ENCODE results near the gene DDOST.

The DDOST gene

DNA sequence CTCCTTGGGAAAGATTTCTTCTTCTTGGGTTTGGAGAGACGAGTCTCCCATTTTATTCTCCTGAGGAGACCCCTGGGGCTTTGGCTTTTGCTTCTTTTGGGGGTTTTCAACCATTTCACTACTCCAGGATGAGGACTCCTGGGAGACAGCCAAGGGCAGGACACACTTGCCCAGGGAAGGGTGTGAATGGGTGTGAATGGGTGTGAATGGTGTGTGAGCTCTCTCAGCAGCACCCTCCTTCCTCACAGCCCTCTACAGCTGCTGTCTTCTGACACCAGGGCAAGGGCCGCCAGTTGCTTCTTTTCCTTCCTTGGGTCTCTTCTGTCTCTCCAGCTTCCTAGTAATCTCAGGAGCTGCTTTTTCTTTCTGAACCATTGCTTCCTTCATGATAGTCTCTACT, 32.5 kb upstream of the DDOST start:
- POLR2A ChIA-PET (ENCODE audit: low non-redundant PET), result no interaction called here
- DNase-seq (ENCODE audit: low spot score), result no peak
- no peak for TF ChIP-seq CTCF (conservative IDR thresholded peaks at IDR 0.05; ENCODE audit: low read depth)
- CTCF ChIA-PET, result no interaction called here
- no peak overlapping the region for H3K27ac ChIP-seq

DNA sequence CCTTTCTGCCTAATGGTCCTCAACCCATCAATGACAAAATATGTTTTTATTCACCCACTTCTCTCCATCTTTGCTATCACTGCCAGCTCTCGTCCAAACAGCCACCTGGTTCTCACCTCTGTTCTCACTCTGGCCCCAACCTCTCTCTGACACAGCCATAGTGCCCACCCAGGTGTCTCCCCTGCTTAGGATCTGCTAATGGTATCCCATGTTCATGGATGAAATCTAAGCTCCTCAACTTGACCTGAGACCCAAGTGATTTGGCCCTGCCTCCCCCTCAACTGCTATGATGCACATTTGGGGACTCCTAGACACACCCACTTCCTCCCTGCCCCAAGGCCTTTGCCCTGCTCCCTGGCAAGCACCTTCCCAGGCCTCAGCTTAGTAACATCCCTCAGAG, 30.7 kb upstream of the DDOST start:
- H3K27ac ChIP-seq, result no peak overlapping the region
- POLR2A ChIA-PET (ENCODE audit: low non-redundant PET), result no interaction called here
- no peak for TF ChIP-seq CTCF (conservative IDR thresholded peaks at IDR 0.05; ENCODE audit: low read depth)
- no peak for DNase-seq (ENCODE audit: low spot score)
- CTCF ChIA-PET, result interaction anchor here (0.5 to 1.4 kb wide), 3 partner anchors 23 to 503 kb away, joined by 3 to 4 read pairs (median 3); no protein-coding TSS in a partner anchor

DNA sequence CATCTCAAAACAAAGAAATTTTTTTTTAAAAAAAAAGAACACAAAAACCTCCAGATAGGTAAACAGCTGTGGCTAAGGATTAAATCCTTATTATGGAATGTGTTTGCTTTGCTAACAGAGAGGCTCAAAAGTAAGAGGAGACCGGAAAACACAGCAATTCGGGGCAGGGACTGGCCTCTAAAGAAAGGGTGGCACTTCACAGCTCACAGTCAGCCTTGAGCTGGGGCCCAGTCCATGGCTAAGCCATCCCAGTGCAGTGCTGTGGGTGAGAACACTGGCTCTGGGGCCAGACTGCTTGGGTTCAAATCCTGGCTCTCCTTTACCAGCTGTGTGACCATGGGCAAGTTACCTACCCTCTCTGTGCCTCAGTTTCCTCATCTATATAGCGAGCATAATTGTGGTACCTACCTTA, 28.5 kb upstream of the DDOST start:
- DNase-seq (ENCODE audit: low spot score), result no peak
- CTCF ChIA-PET, result interaction anchor here (0.5 kb wide), 1 partner anchor 20 kb away, joined by 3 read pairs; no protein-coding TSS in a partner anchor

DNA sequence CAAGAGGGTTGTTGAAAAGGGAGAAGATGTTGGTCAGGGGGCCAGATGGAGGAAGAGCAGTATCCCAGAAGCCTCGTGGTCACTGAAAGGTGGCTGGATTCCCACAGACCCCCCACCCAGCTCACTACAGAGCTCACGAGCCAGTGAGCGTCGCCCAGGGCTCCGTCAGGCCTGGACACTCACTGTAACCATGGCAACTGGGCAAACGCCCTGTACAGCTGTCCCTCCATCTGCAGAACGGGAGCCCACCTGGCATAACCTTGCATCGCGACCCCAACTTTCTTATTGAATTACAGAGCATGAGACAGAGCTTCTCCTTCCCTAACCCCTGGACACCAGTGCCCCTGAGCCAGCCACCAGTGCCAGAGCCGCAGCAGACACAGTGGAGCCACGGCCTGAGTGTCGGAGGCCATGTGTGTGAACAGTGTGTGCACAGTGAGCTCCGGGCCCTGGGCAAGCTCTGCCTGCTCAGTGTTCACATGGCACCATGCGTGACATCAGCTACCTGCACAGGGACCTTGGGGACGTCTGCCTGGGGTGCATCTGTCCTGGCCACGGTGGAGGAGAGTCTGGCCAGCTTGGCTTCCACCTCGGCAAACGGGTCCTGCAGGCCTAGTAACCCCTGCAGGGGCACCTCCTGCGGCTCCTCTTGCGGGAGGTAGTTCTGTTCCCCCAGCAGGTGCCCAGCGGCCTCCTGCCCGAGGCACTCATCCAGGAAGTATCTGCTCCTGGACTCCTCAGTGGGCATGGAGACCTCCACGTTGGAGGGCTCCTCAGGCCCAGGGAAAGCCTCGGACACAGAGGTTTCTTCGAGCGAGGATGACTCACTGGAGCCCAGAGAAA, 25.9 kb upstream of the DDOST start:
- no peak overlapping the region for H3K27ac ChIP-seq
- ChIA-PET CTCF (interaction anchor here (0.6 kb wide), 1 partner anchor 211 kb away, joined by 3 read pairs; no protein-coding TSS in a partner anchor), POLR2A (ENCODE audit: low non-redundant PET) (no interaction called here)
- no peak for TF ChIP-seq CTCF (conservative IDR thresholded peaks at IDR 0.05; ENCODE audit: low read depth)
- DNase-seq (ENCODE audit: low spot score), result no peak

More for the DNA sequence above, 28.5 kb upstream of the DDOST start:
- H3K27ac ChIP-seq, result no peak overlapping the region
- POLR2A ChIA-PET (ENCODE audit: low non-redundant PET), result no interaction called here
- no peak for TF ChIP-seq CTCF (conservative IDR thresholded peaks at IDR 0.05; ENCODE audit: low read depth)

- H3K27ac ChIP-seq, result no peak overlapping the region
- DNase-seq (ENCODE audit: low spot score), result no peak
- ChIA-PET POLR2A (ENCODE audit: low non-redundant PET) (no interaction called here), CTCF (no interaction called here)
- no peak for TF ChIP-seq CTCF (conservative IDR thresholded peaks at IDR 0.05; ENCODE audit: low read depth)
These were observed 24.6 kb upstream of the DDOST start for GRCh38 chr1:20685741-20686140.

- no peak overlapping the region for H3K27ac ChIP-seq
- no peak for TF ChIP-seq CTCF (conservative IDR thresholded peaks at IDR 0.05; ENCODE audit: low read depth)
- ChIA-PET CTCF (no interaction called here), POLR2A (ENCODE audit: low non-redundant PET) (no interaction called here)
- no peak for DNase-seq (ENCODE audit: low spot score)
These were observed 24.0 kb upstream of the DDOST start for GRCh38 chr1:20685099-20685662.
